ENCODE data around the gene CPSF7.

DNA sequence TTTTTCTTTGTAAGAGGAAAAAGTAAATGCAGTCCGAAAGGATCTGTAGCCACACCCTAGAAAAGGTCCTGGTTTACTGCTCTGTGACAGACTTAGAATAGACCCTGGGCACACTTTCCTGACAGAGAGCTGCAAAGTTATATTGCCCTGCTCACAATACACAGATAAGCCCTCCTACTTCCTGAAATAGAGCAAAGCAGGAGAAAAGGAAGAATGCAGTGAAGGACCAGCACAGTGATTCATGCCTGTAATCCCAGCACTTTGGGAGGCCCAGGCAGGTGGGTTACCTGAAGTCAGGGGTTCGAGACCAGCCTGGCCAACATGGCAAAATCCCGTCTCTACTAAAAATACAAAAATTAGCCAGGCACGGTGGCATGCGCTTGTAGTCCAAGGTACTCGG is 70.3 kb downstream of the CPSF7 start:
- TF ChIP-seq EZH2 (IDR thresholded peaks at IDR 0.05; ENCODE audit: borderline replicate concordance, insufficient read depth, low read depth, low read length, poor library complexity, severe bottlenecking): no peak
- TF ChIP-seq, protein P1, sequence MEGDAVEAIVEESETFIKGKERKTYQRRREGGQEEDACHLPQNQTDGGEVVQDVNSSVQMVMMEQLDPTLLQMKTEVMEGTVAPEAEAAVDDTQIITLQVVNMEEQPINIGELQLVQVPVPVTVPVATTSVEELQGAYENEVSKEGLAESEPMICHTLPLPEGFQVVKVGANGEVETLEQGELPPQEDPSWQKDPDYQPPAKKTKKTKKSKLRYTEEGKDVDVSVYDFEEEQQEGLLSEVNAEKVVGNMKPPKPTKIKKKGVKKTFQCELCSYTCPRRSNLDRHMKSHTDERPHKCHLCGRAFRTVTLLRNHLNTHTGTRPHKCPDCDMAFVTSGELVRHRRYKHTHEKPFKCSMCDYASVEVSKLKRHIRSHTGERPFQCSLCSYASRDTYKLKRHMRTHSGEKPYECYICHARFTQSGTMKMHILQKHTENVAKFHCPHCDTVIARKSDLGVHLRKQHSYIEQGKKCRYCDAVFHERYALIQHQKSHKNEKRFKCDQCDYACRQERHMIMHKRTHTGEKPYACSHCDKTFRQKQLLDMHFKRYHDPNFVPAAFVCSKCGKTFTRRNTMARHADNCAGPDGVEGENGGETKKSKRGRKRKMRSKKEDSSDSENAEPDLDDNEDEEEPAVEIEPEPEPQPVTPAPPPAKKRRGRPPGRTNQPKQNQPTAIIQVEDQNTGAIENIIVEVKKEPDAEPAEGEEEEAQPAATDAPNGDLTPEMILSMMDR (IDR thresholded peaks at IDR 0.05): no peak
